Thymus (tissue), 11 donors: ENCODE data around the gene IGSF21. TPM values are rescaled to one million over a fixed set of nuclear protein-coding genes. Genes with fewer than 3 reads are reported as not detected.

Experiments used
- DNase-seq, 9 donors: peaks; one replicate each; pipeline ENCODE4 v3.0.0-alpha.2; 2013; ENCODE audit warnings: low spot score in 9 of 9, low read depth in 6 of 9, missing footprints in 1 of 9
- H3K27ac ChIP-seq, 2 donors: one replicate each; pipeline ENCODE4 v1.5.1; 2013; ENCODE audit warnings: control low read depth in 1 of 2, low read depth in 1 of 2, low read length in 1 of 2, mild to moderate bottlenecking in 1 of 2, moderate library complexity in 1 of 2
- H3K27me3 ChIP-seq, 2 donors: one replicate each; pipeline ENCODE4 v1.5.1; 2013; ENCODE audit warnings: low read length in 1 of 2; ENCODE audit not compliant: control insufficient read depth in 2 of 2, insufficient read depth in 1 of 2
- H3K36me3 ChIP-seq, 2 donors: one replicate each; pipeline ENCODE4 v1.5.1; 2013; ENCODE audit warnings: low read length in 1 of 2, mild to moderate bottlenecking in 1 of 2, moderate library complexity in 1 of 2; ENCODE audit not compliant: control insufficient read depth in 2 of 2, insufficient read depth in 2 of 2
- H3K4me1 ChIP-seq, 2 donors: one replicate each; pipeline ENCODE4 v1.5.1; 2013; ENCODE audit warnings: low read length in 2 of 2; ENCODE audit not compliant: control insufficient read depth in 2 of 2, insufficient read depth in 2 of 2
- H3K4me3 ChIP-seq, 2 donors: one replicate each; pipeline ENCODE4 v1.5.1; 2013; ENCODE audit warnings: low read length in 2 of 2, control low read depth in 1 of 2, mild to moderate bottlenecking in 1 of 2
- H3K9me3 ChIP-seq, 2 donors: one replicate each; pipeline ENCODE4 v1.5.1; 2013; ENCODE audit warnings: low read length in 1 of 2, mild to moderate bottlenecking in 1 of 2; ENCODE audit not compliant: control insufficient read depth in 2 of 2, insufficient read depth in 1 of 2
- WGBS: extraction: QIAGEN DNeasy Blood & Tissue Kit; methylation state at CpG from one replicate; pipeline ENCODE4 v1.1.7; 2013; 5-methylcytosine and 5-hydroxymethylcytosine counted together
- polyA plus RNA-seq: library from polyadenylated mRNA; stranded (reverse); fragments of 200-250 nt; gene quantifications from one replicate; pipeline ENCODE4 v1.2.3, GENCODE V29; 2013
- total RNA-seq: library from RNA; stranded (reverse); fragments of 120-200 nt; gene quantifications from one replicate; pipeline ENCODE4 v1.2.4, GENCODE V29; 2013
- donor health status: healthy.

Gene IGSF21
- total and polyA plus RNA-seq, 2 donors = 0.85 to 2.1 TPM

DNA sequence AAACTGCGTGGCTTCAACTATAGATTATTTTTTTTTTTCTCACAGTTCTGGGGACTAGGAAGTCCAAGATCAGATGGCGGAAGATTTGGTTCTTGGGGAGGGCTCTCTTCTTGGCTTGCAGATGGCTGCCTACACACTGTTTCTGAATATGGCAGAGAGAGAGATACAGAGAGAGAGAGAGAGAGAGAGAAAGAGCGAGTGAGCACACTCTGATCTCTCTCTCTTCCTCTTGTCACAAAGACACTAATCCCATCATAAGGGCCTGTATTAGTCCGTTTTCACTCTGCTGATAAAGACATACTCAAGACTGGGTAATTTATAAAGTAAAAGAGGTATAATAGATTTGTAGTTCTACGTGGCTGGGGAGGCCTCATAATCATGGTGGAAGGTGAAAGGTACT lies 79.5 kb downstream of the IGSF21 start:
- no peaks in the 10 kb centered on the region for H3K36me3 ChIP-seq
- no peak for DNase-seq
- H3K27ac ChIP-seq = no peak overlapping the region
- WGBS = 88% methylated on average over 5 of the region's 5 CpGs
- H3K4me1 ChIP-seq = no peaks in the 10 kb centered on the region
- H3K27me3 ChIP-seq = no peaks in the 10 kb centered on the region
- no peak overlapping the region for H3K4me3 ChIP-seq
- H3K9me3 ChIP-seq = no peaks in the 10 kb centered on the region

DNA sequence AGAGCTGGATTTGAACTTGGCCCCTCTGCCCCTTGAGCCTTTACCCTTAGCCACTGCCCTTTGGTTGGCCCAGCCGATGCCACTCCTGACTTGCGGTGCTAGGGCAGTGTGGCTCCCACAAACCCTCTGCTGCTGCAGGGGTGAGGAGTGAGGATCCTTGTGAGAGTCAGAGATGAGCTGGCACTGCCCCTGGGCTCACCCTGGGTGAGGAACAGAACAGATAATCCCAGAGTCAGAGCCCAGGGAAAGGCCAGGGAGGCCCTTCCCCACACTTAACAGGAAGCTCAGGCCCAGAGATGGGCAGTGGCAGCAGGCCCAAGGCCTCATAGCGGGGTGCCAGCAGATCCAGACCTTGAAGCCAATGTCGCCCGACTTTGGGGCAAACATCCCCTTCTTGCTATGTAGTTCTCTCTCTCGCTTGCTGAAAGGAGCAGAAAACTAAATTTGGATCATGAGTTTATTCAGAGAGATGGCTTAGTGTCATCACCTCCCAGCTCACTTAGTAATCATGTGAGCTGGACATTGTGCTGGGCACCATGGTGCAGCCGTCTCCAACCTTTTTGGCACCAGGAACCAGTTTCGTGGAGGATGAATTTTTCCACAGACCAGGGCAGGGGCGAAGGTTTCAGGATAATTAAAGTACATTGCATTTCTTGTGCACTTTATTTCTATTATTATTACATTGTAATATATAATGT lies 81.4 kb downstream of the IGSF21 start:
- Histone ChIP-seq H3K4me1 (no peaks in the 10 kb centered on the region), H3K4me3 (no peak overlapping the region), H3K9me3 (no peaks in the 10 kb centered on the region), H3K27me3 (no peaks in the 10 kb centered on the region), H3K27ac (no peak overlapping the region), H3K36me3 (no peaks in the 10 kb centered on the region)
- no peak for DNase-seq
- 95% methylated on average over 9 of the region's 9 CpGs for WGBS

DNA sequence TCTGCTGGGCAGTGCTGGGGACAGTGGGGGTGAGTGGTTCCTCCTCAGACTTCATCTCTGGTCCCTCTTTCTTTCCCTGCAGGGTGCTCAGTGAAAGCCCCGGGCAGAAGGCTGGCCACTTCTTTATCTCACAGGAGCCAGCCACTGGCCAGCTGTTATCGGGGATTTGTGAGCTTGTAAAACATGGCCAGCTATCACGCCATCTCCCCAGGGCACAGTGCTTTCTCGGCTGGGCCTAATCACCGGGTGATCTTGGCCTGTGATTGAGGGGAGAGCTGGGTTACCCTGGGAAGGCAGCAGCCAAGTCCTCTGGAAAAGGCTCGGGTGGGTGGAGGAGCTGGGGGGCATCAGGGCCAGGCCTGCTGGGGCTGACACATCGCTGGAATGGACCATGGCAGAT lies 83.0 kb downstream of the IGSF21 start:
- H3K4me3 ChIP-seq = no peak overlapping the region
- DNase-seq = no peak
- H3K27ac ChIP-seq = no peak overlapping the region
- no peaks in the 10 kb centered on the region for H3K9me3 ChIP-seq
- no peaks in the 10 kb centered on the region for H3K36me3 ChIP-seq
- no peaks in the 10 kb centered on the region for H3K4me1 ChIP-seq
- WGBS = 52% methylated on average over 7 of the region's 7 CpGs
- no peaks in the 10 kb centered on the region for H3K27me3 ChIP-seq

DNA sequence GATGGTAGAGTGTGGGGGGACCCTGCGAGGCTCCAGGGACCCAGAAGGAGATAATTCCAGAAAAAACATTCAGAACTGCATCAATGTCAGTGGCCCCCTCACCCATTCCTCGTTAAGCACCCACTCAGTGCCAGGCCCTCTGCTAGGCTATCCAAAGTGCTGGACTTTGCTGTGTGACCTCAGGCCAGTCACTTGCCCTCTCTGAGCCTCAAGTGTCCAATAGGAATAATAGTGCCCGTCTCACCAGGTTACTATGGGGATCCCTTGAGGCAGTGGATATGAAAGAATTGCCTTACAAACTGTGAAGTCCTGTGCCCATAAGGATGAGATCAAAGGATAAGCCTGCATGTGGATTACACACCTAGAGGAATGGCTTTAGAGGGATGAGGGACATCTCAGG lies 83.4 kb downstream of the IGSF21 start:
- no peaks in the 10 kb centered on the region for H3K27me3 ChIP-seq
- 91% methylated on average over 3 of the region's 3 CpGs for WGBS
- no peaks in the 10 kb centered on the region for H3K9me3 ChIP-seq
- no peaks in the 10 kb centered on the region for H3K4me1 ChIP-seq
- no peaks in the 10 kb centered on the region for H3K36me3 ChIP-seq
- no peak for DNase-seq
- no peak overlapping the region for H3K4me3 ChIP-seq
- H3K27ac ChIP-seq = no peak overlapping the region

GRCh38 chr1:18191481-18192155 lies 84.0 kb downstream of the IGSF21 start:
- no peaks in the 10 kb centered on the region for H3K9me3 ChIP-seq
- no peaks in the 10 kb centered on the region for H3K4me1 ChIP-seq
- no peaks in the 10 kb centered on the region for H3K36me3 ChIP-seq
- no peak overlapping the region for H3K4me3 ChIP-seq
- no peak overlapping the region for H3K27ac ChIP-seq
- DNase-seq = no peak
- WGBS = 78% methylated on average over 18 of the region's 18 CpGs
- peaks cover 0 to 2% of the 10 kb centered on the region in 2 donors for H3K27me3 ChIP-seq

GRCh38 chr1:18192182-18192581 lies 84.6 kb downstream of the IGSF21 start:
- DNase-seq = no peak
- no peaks in the 10 kb centered on the region for H3K36me3 ChIP-seq
- no peaks in the 10 kb centered on the region for H3K4me1 ChIP-seq
- no peak overlapping the region for H3K4me3 ChIP-seq
- peaks cover 0 to 7% of the 10 kb centered on the region in 2 donors for H3K27me3 ChIP-seq
- no peaks in the 10 kb centered on the region for H3K9me3 ChIP-seq
- 77% methylated on average over 4 of the region's 4 CpGs for WGBS
- no peak overlapping the region for H3K27ac ChIP-seq

GRCh38 chr1:18192974-18193373 lies 85.4 kb downstream of the IGSF21 start:
- Histone ChIP-seq H3K27me3 (peaks cover 0 to 12% of the 10 kb centered on the region in 2 donors), H3K36me3 (no peaks in the 10 kb centered on the region), H3K4me1 (no peaks in the 10 kb centered on the region), H3K9me3 (no peaks in the 10 kb centered on the region), H3K27ac (no peak overlapping the region), H3K4me3 (no peak overlapping the region)
- 66% methylated on average over 2 of the region's 2 CpGs for WGBS
- DNase-seq = no peak

- Histone ChIP-seq H3K27me3 (peaks cover 0 to 20% of the 10 kb centered on the region in 2 donors), H3K27ac (no peak overlapping the region), H3K4me3 (no peak overlapping the region), H3K9me3 (no peaks in the 10 kb centered on the region), H3K36me3 (no peaks in the 10 kb centered on the region), H3K4me1 (no peaks in the 10 kb centered on the region)
- DNase-seq = no peak
- WGBS = 76% methylated on average over 3 of the region's 3 CpGs
These were observed 89.7 kb downstream of the IGSF21 start for GRCh38 chr1:18197299-18197698.

DNA sequence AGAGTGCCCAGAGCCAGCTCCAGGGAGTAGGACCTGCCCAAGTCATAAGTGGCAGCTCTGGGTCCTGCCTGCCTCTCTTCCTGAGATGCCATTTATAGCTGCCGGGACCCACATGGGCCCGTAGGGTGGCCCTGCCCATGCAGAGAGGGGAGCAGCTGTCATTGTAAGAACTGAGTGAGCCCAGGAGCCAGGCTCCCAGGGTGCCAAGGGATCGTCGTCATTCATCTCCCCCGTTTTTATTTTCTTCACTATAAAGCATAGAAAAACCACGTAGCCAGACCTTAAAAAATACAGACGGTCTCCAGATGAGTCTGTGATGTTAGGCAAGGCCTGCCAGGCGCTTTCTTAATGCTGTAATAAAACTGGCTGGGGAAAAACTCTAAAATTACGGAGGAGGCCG lies 90.7 kb downstream of the IGSF21 start:
- Histone ChIP-seq H3K9me3 (no peaks in the 10 kb centered on the region), H3K27ac (no peak overlapping the region), H3K27me3 (peaks cover 0 to 20% of the 10 kb centered on the region in 2 donors), H3K36me3 (no peaks in the 10 kb centered on the region), H3K4me3 (no peak overlapping the region), H3K4me1 (no peaks in the 10 kb centered on the region)
- 74% methylated on average over 10 of the region's 10 CpGs for WGBS
- no peak for DNase-seq
